Renal pelvis (tissue), 4 donors: Measurements from ENCODE around the gene BFSP2. TPM values are rescaled to one million over a fixed set of nuclear protein-coding genes. Genes with fewer than 3 reads are reported as not detected.
"Not testable (repeated sequence)": the region's sequence is repeated elsewhere in the genome, so short reads cannot be mapped to it uniquely, and the experiment has no call there.

Experiments
- DNase-seq: peaks from one replicate; pipeline ENCODE4 v3.0.0-alpha.2; 2013
- polyA plus RNA-seq, 3 donors: library from polyadenylated mRNA; unstranded; fragments of 120-200 nt; gene quantifications; one replicate each; pipeline ENCODE4 v1.2.1, GENCODE V29; 2013; ENCODE audit not compliant: insufficient read length in 3 of 3

BFSP2 gene
- polyA plus RNA-seq, 3 donors = 0.13 to 0.28 TPM; not detected in 1

- no peak for DNase-seq
These were observed 56.1 kb downstream of the BFSP2 start for GRCh38 chr3:133455960-133456359.

GRCh38 chr3:133457025-133457424 is 57.2 kb downstream of the BFSP2 start:
- DNase-seq = no peak

- no peak for DNase-seq
These were observed 57.7 kb downstream of the BFSP2 start for GRCh38 chr3:133457465-133458067.

- no peak for DNase-seq
These were observed 59.5 kb downstream of the BFSP2 start for GRCh38 chr3:133459400-133459799.

GRCh38 chr3:133460809-133461208 is 61.0 kb downstream of the BFSP2 start:
- no peak for DNase-seq

GRCh38 chr3:133461291-133461690 is 61.4 kb downstream of the BFSP2 start:
- DNase-seq = no peak

GRCh38 chr3:133463347-133463860 is 63.5 kb downstream of the BFSP2 start:
- DNase-seq = no peak

GRCh38 chr3:133464573-133464972 is 64.7 kb downstream of the BFSP2 start:
- no peak for DNase-seq

GRCh38 chr3:133466531-133467386 is 66.9 kb downstream of the BFSP2 start:
- DNase-seq = no peak

- DNase-seq = no peak
These were observed 67.9 kb downstream of the BFSP2 start for GRCh38 chr3:133467780-133468179.

- DNase-seq = no peak
These were observed 68.4 kb downstream of the BFSP2 start for GRCh38 chr3:133468251-133468721.

GRCh38 chr3:133469140-133469731 is 69.4 kb downstream of the BFSP2 start:
- DNase-seq = no peak

GRCh38 chr3:133472242-133472641 is 72.4 kb downstream of the BFSP2 start:
- no peak for DNase-seq

GRCh38 chr3:133472889-133473288 is 73.0 kb downstream of the BFSP2 start:
- no peak for DNase-seq

GRCh38 chr3:133473472-133474191 is 73.8 kb downstream of the BFSP2 start:
- not testable (repeated sequence) for DNase-seq

GRCh38 chr3:133474251-133474801 is 74.5 kb downstream of the BFSP2 start:
- DNase-seq = no peak

- DNase-seq = no peak
These were observed 75.0 kb downstream of the BFSP2 start for GRCh38 chr3:133474817-133475216.

- no peak for DNase-seq
These were observed 75.6 kb downstream of the BFSP2 start for GRCh38 chr3:133475245-133476010.

- DNase-seq = peak; percentile 67
These were observed 77.1 kb downstream of the BFSP2 start for GRCh38 chr3:133476971-133477375.

- no peak for DNase-seq
These were observed 77.6 kb downstream of the BFSP2 start for GRCh38 chr3:133477487-133477886.

- no peak for DNase-seq
These were observed 78.8 kb downstream of the BFSP2 start for GRCh38 chr3:133478624-133479023.
